SK-N-MC (cell line): ENCODE data around the gene RIMBP2.

Experiments used
- EZH2 ChIP-seq: fragments of 200-600 bp; sonication (generic); IDR thresholded peaks from one replicate; pipeline ENCODE4 v1.6.1; 2017; ENCODE audit warnings: antibody characterized with exemption
- POLR2AphosphoS5 ChIP-seq: IDR thresholded peaks from 2 replicates; pipeline ENCODE4 v1.6.1; 2012; ENCODE audit warnings: mild to moderate bottlenecking, low read depth, low read length, borderline replicate concordance

DNA sequence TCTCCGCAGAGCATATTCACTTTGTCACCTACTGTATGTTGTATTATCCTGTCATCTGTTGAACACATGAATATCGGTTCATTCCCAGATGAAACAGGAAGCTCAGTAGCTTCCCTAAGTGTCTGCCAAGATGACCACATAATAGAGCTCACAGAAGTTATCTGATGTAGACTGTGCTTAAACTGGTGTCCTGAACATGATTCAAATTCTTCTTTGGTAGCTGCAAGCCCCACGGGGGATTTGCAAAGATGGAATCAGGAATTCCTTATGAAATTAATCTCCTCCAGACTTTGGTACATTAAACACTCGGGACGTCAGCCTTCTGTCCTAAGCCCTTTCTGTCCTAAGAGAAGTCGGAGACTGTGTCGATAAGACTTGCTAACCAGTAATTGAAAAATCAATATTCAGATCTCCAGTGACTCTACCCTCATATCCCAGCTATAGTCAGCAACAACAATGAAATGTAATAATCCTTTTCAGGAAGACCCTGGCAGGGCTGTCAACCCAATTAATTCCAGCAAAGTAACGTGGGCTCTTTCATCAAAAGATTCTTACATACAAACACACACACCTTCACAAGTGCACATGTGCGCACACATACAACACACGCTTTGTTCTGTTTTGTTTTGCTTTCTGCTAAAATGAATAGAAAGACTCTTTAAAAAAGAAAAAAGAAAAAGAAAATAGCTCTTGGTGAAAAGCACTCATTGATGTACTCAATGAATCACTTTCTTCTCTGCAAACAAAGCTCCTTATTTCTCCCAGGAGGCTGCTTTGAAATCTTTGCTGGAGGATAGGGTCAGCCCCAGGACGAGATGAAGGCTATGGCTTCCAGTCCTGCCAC lies 127.2 kb downstream of the RIMBP2 start:
- TF ChIP-seq POLR2AphosphoS5 (no peak), EZH2 (no peak)
